GM18508 (cell line): Measurements from ENCODE around the gene CCNG2.
"Not testable (repeated sequence)": the region's sequence is repeated elsewhere in the genome, so short reads cannot be mapped to it uniquely, and the experiment has no call there.

Source experiments
- ATAC-seq: cut with Tn5 transposase; IDR thresholded peaks from one replicate; pipeline ENCODE4 v1.9.1; 2021; ENCODE audit warnings: moderate number of reproducible peaks; ENCODE audit not compliant: insufficient read depth, unreplicated experiment

The CCNG2 gene

GRCh38 chr4:77156912-77157858, at the start of gene CCNG2:
Gene CCNG2 (plus strand): TSS chr4:77157207. CDS start chr4:77158533, 1,326 bp downstream.
- ATAC-seq, result peak; percentile 1

- ATAC-seq, result no peak
Measured at GRCh38 chr4:77110730-77111129, 46.3 kb upstream of the CCNG2 start.

DNA sequence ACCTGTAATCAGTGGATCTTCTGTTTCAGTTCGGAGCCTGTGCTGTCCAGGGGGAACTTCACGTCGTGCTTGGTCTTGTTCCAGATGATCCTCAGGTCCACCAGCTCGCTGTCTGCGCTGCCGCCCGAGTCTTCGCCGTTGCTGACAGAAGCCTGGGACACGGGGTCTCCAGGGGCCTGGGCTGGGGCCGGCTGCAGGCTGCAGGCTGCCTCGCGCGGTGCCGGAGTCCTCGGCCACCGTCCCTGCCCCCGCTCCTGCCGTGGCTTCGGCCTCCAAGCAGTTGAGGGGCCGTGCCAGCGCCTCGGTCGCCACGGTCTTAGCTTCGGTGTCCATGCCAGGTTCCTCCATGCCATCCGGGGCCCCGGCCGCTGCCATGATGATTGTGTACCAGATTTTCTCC, 43.9 kb upstream of the CCNG2 start:
- ATAC-seq, result no peak

- ATAC-seq, result no peak
Measured at GRCh38 chr4:77117721-77118120, 39.3 kb upstream of the CCNG2 start.

DNA sequence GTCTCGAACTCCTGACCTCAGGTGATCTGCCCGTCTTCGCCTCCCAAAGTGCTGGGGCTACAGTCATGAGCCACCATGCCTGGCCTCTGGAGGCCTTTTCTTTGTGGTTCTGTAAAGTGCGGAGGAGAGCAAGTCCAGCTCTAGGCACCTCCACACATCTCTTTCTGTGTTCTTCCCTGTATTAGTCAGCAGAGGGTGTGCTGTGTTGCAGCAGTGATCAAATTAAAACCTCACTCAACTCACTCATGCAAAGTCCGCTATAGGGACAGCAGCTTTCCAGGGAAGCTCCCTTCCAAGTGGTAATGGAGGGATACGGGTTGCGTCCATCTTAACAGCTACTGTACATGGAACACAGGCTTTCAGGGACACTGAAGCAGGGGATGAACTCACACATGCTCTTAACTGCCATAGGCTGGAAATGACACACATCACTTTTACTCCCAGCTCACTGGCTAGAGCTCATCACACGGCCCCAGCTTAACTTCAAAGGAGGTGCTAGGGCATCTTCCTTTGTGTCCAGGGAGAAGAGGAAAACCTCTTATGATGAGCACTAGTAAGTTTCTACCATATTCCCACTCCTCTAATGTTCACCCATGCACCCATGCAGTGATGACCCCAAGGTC, 36.0 kb upstream of the CCNG2 start:
- peak; percentile 72 for ATAC-seq

GRCh38 chr4:77121736-77122240, 35.2 kb upstream of the CCNG2 start:
- no peak for ATAC-seq

GRCh38 chr4:77122656-77123055, 34.4 kb upstream of the CCNG2 start:
- no peak for ATAC-seq

GRCh38 chr4:77123411-77123810, 33.6 kb upstream of the CCNG2 start:
- ATAC-seq, result no peak

- no peak for ATAC-seq
Measured at GRCh38 chr4:77124576-77124975, 32.4 kb upstream of the CCNG2 start.

- no peak for ATAC-seq
Measured at GRCh38 chr4:77125961-77126360, 31.0 kb upstream of the CCNG2 start.

DNA sequence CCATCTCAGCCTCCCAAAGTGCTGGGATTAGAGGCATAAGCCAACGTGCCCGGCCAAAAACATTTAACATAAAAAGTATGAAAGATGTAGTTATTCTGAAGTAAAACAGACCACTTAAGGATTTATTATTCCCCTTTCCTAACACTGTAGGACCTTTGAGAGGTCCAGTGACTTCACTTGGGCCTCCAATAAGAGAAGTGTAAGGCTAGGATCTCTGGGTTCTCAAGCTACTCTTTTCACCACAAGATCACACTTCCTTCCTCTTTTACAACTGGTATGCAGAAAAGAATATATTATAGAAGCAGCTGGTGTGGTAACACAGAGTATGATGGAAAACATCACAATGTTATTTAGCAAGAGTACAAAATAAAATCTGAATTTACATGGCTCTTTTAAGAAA, 30.2 kb upstream of the CCNG2 start:
- ATAC-seq, result no peak

- ATAC-seq, result no peak
Measured at GRCh38 chr4:77127215-77127614, 29.8 kb upstream of the CCNG2 start.

DNA sequence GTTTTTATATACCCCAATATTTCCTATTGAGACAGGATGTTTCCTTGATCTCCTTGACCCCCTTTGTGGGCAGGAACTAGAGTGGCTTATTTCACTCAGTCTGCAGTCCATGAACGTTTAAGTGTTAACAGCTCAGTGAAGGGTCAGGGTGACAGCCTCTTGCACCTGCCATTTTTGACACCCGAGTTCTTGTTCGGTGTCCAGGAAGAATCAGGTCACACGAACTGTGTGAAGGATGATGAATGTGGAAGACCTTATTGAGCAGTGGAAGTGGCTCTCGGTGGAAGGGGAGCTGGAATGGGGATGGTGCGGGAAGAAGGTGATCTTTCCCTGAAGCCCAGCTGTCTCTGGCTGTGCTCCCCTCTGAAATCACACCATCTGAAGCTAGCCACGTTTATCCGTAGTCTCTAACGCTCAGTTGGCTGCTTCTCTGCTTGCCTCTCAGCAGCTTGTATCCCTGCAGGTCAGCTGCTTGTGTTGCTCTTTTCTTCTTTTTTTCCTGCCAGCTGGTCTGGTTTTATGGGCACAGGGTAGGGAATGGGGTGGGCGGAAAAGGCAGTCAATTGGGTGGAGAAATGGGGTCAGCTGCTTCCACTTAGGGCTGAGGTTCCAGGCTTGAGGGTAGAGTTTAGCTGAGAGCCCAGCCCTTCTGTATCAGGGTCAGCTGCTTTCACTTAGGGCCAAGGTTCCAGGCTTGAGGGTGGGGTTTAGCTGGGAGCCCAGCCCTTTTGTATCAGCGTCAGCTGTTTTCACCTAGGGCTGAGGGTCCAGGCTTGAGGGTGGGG, 29.0 kb upstream of the CCNG2 start:
- ATAC-seq, result no peak

GRCh38 chr4:77132652-77133312, 24.2 kb upstream of the CCNG2 start:
- no peak for ATAC-seq

DNA sequence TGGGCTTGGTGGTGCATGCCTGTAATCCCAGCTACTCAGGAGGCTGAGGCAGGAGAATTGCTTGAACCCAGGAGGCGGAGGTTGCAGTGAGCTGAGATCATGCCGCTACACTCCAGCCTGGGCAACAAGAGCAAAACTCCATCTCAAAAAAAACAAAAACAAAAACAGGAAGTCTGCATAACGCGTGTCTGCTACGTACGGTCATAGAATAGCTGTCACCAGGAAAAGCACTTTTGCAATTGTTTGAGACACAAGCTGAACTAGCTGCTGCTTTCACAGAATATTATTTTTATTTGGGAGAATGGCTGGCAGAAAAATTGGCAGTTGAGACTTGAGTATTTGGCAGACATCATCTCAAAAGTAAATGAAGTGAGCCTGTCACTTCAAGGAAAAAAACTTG, 19.6 kb upstream of the CCNG2 start:
- ATAC-seq, result not testable (repeated sequence)

DNA sequence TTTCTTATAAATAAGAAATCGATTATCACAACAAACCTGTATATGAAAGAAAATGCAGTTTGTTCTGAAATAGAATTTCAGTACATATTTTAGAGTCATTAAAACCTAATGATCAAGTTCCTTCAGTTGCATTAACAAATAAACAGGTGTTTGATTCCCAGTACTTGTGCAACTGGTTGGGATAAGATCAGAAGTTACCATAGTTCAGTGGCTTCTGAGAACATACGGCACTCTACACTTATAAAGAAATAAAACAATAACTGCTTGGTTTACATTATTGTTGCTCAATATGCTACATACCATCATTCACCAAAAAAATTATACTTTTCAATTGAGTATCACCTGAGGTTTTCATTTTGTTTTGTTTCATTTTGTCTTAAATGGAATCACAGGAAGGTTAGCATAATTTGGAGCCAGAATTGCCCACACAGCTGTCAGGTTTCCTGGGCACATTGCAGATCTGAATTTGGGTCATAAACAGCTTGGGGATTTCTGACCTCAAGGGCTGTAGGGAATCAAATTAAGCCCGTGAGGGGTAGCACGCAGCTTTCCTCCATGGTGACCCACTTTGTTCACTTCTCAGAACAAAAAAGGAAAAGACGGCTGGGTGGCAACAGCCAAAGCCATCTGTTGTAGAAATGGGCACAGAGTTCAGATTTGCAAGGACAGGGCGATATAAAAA, 14.9 kb upstream of the CCNG2 start:
- ATAC-seq, result no peak

GRCh38 chr4:77142646-77143028, 14.4 kb upstream of the CCNG2 start:
- no peak for ATAC-seq

DNA sequence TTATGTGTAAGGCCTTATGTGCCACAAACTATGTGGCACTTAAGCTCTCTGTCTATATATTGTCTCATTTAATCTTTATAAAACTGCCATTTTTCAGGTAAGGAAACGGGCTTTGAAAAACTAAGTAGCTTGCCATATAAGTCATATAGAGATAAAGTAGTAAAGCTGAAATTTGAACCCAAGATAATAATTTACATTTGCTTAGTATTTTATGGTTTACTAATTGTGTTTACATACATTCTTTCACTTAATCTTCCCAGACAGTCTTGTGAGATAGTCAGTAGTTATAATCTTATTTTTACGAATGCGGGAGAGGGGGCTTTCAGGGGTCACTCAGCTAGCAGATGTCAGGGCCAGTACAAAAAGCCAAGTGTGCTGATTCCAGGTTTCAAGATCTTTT, 13.9 kb upstream of the CCNG2 start:
- no peak for ATAC-seq

- no peak for ATAC-seq
Measured at GRCh38 chr4:77145842-77146185, 11.2 kb upstream of the CCNG2 start.
